Coronary artery (tissue), 2 donors: ENCODE measurements around the gene TBC1D23.

ENCODE experiments used
- DNase-seq: peaks from one replicate; pipeline ENCODE4 v3.0.0-alpha.2; 2017; ENCODE audit warnings: low spot score
- H3K27ac ChIP-seq, 2 donors: fragments of 200-600 bp; sonication (generic); one replicate each; pipeline ENCODE4 v1.5.1; 2016 to 2019
- H3K4me3 ChIP-seq: fragments of 200-600 bp; sonication (generic); 2 replicates; pipeline ENCODE4 v1.5.1; 2016; ENCODE audit warnings: mild to moderate bottlenecking, moderate library complexity
- CTCF ChIP-seq: fragments of 200-600 bp; sonication (generic); IDR thresholded peaks from one replicate; pipeline ENCODE4 v1.5.1; 2019; ENCODE audit warnings: antibody characterized with exemption

The TBC1D23 gene

GRCh38 chr3:100264242-100264641, 3.5 kb downstream of the TBC1D23 start:
- DNase-seq: no peak
- no peak overlapping the region for H3K4me3 ChIP-seq
- no peak for TF ChIP-seq CTCF
- H3K27ac ChIP-seq: no peak overlapping the region

- H3K27ac ChIP-seq: no peak overlapping the region
- no peak for DNase-seq
- no peak overlapping the region for H3K4me3 ChIP-seq
- TF ChIP-seq CTCF: no peak
Measured at GRCh38 chr3:100265016-100265415, 4.2 kb downstream of the TBC1D23 start.

GRCh38 chr3:100266531-100266930, 5.7 kb downstream of the TBC1D23 start:
- TF ChIP-seq CTCF: no peak
- no peak overlapping the region for H3K27ac ChIP-seq
- H3K4me3 ChIP-seq: no peak overlapping the region
- DNase-seq: no peak

GRCh38 chr3:100268156-100268555, 7.4 kb downstream of the TBC1D23 start:
- Histone ChIP-seq H3K4me3 (no peak overlapping the region), H3K27ac (no peak overlapping the region)
- no peak for DNase-seq
- no peak for TF ChIP-seq CTCF

- Histone ChIP-seq H3K4me3 (no peak overlapping the region), H3K27ac (no peak overlapping the region)
- DNase-seq: no peak
- TF ChIP-seq CTCF: no peak
Measured at GRCh38 chr3:100269001-100269400, 8.2 kb downstream of the TBC1D23 start.

- Histone ChIP-seq H3K4me3 (no peak overlapping the region), H3K27ac (no peak overlapping the region)
- DNase-seq: no peak
- no peak for TF ChIP-seq CTCF
Measured at GRCh38 chr3:100269410-100270214, 8.8 kb downstream of the TBC1D23 start.

GRCh38 chr3:100270215-100270583, 9.4 kb downstream of the TBC1D23 start:
- H3K27ac ChIP-seq: no peak overlapping the region
- TF ChIP-seq CTCF: no peak
- no peak overlapping the region for H3K4me3 ChIP-seq
- no peak for DNase-seq
